Endodermal cell (in vitro differentiated cells): Measurements from ENCODE around the gene SH3GL2. TPM values are rescaled to one million over a fixed set of nuclear protein-coding genes. Genes with fewer than 3 reads are reported as not detected.
A peak's percentile ranks its signal among the peaks of the same experiment; 100 is the strongest.

Experiments
- DNase-seq: peaks from one replicate; pipeline ENCODE4 v3.0.0-alpha.2; 2017
- H3K27ac ChIP-seq: 2 replicates; pipeline ENCODE4 v1.5.1; 2013; ENCODE audit warnings: mild to moderate bottlenecking, low read depth, low read length, moderate library complexity
- H3K27me3 ChIP-seq: 2 replicates; pipeline ENCODE4 v1.6.1; 2013; ENCODE audit warnings: mild to moderate bottlenecking, low read length, moderate library complexity; ENCODE audit not compliant: insufficient read depth, control insufficient read depth, poor library complexity, severe bottlenecking
- H3K36me3 ChIP-seq: 2 replicates; pipeline ENCODE4 v1.7.0; 2013; ENCODE audit warnings: mild to moderate bottlenecking, low read length, moderate library complexity; ENCODE audit not compliant: control insufficient read depth, insufficient read depth
- H3K4me1 ChIP-seq: one replicate; pipeline ENCODE4 v1.7.0; 2013; ENCODE audit warnings: low read length; ENCODE audit not compliant: control insufficient read depth, insufficient read depth
- H3K4me3 ChIP-seq: 2 replicates; pipeline ENCODE4 v1.5.1; 2013; ENCODE audit warnings: mild to moderate bottlenecking, low read length, moderate library complexity
- H3K9ac ChIP-seq: 2 replicates; pipeline ENCODE4 v1.6.1; 2013; ENCODE audit warnings: mild to moderate bottlenecking, low read length, moderate library complexity; ENCODE audit not compliant: poor library complexity, severe bottlenecking; ENCODE audit errors: extremely low read depth
- H3K9me3 ChIP-seq: 2 replicates; pipeline ENCODE4 v1.6.1; 2013; ENCODE audit warnings: mild to moderate bottlenecking, low read length, moderate library complexity; ENCODE audit not compliant: control insufficient read depth
- H3K27ac Mint-ChIP-seq: 2 replicates; pipeline ENCODE4 v1.8.0; 2020; ENCODE audit warnings: mixed read lengths
- H3K27me3 Mint-ChIP-seq: 2 replicates; pipeline ENCODE4 v1.8.0; 2021; ENCODE audit warnings: mild to moderate bottlenecking, mixed read lengths; ENCODE audit not compliant: insufficient read depth
- H3K36me3 Mint-ChIP-seq: 2 replicates; pipeline ENCODE4 v1.8.0; 2020; ENCODE audit warnings: low read depth, mixed read lengths
- H3K4me1 Mint-ChIP-seq: 2 replicates; pipeline ENCODE4 v1.8.0; 2020; ENCODE audit warnings: mixed read lengths
- H3K4me3 Mint-ChIP-seq: 2 replicates; pipeline ENCODE4 v1.8.0; 2020; ENCODE audit warnings: mild to moderate bottlenecking, moderate library complexity, mixed read lengths
- H3K9me3 Mint-ChIP-seq: 2 replicates; pipeline ENCODE4 v1.8.0; 2020; ENCODE audit warnings: mild to moderate bottlenecking, mixed read lengths
- CTCF ChIP-seq: fragments of 200-600 bp; sonication (generic); conservative IDR thresholded peaks from 2 replicates; pipeline ENCODE4 v1.5.0; 2021; ENCODE audit warnings: antibody characterized with exemption, mild to moderate bottlenecking
- WGBS, 2 experiments: methylation state at CpG; one replicate each; pipeline versions ENCODE4 v1.1.5 to v1.1.7; 2013; ENCODE audit warnings: missing lambda C conversion rate in 2 of 2, mixed read lengths in 1 of 2; ENCODE audit not compliant: insufficient coverage in 1 of 2, insufficient read length in 1 of 2; 5-methylcytosine and 5-hydroxymethylcytosine counted together
- total RNA-seq, 2 donors: library from RNA; stranded (reverse); fragmentation: NEBNext Ultra II Directional in 1 of 2; extraction: Animal tissue kit (Norgen Biotek cat#: 25700) in 1 of 2; gene quantifications; 2 replicates in 1 of 2; 3 replicates in 1 of 2; pipeline ENCODE4 v1.2.1, GENCODE V29; 2021

Gene SH3GL2
- total RNA-seq, 2 donors from 2014 or later = 3.7 to 7.7 TPM

- no peaks in the 10 kb centered on the region for H3K9me3 ChIP-seq
- Mint-ChIP-seq H3K27ac (no peak overlapping the region), H3K27me3 (no peaks in the 10 kb centered on the region), H3K4me3 (no peak overlapping the region), H3K9me3 (peaks cover under 1% of the 10 kb centered on the region), H3K36me3 (no peaks in the 10 kb centered on the region), H3K4me1 (peaks cover 9% of the 10 kb centered on the region)
- H3K4me3 ChIP-seq = no peak overlapping the region
- H3K27me3 ChIP-seq = no peaks in the 10 kb centered on the region
- H3K27ac ChIP-seq = no peak overlapping the region
- H3K4me1 ChIP-seq = no peaks in the 10 kb centered on the region
- no peaks in the 10 kb centered on the region for H3K36me3 ChIP-seq
- H3K9ac ChIP-seq = no peak overlapping the region
- 71 to 73% methylated on average over 4 of the region's 4 CpGs for WGBS, 2 experiments
- no peak for DNase-seq
- TF ChIP-seq CTCF = peak; percentile 65
Observed at GRCh38 chr9:17837965-17838364, 259.1 kb downstream of the SH3GL2 start.

- no peak for DNase-seq
- Histone ChIP-seq H3K4me3 (no peak overlapping the region), H3K9me3 (peaks cover 11% of the 10 kb centered on the region), H3K9ac (no peak overlapping the region), H3K36me3 (no peaks in the 10 kb centered on the region), H3K27ac (no peak overlapping the region), H3K27me3 (no peaks in the 10 kb centered on the region), H3K4me1 (no peaks in the 10 kb centered on the region)
- Mint-ChIP-seq H3K27ac (no peak overlapping the region), H3K36me3 (no peaks in the 10 kb centered on the region), H3K27me3 (no peaks in the 10 kb centered on the region), H3K4me3 (no peak overlapping the region), H3K9me3 (peaks cover 17% of the 10 kb centered on the region), H3K4me1 (peaks cover 9% of the 10 kb centered on the region)
- TF ChIP-seq CTCF = no peak
- 92 to 94% methylated on average over 2 to 5 of the region's 5 CpGs for WGBS, 2 experiments
Observed at GRCh38 chr9:17839776-17840175, 260.9 kb downstream of the SH3GL2 start.

GRCh38 chr9:17843236-17843635 lies 264.4 kb downstream of the SH3GL2 start:
- no peak for TF ChIP-seq CTCF
- Mint-ChIP-seq H3K36me3 (no peaks in the 10 kb centered on the region), H3K9me3 (peaks cover 37% of the 10 kb centered on the region), H3K27me3 (peaks cover 2% of the 10 kb centered on the region), H3K4me3 (no peak overlapping the region), H3K27ac (no peak overlapping the region), H3K4me1 (peaks cover 8% of the 10 kb centered on the region)
- Histone ChIP-seq H3K27ac (no peak overlapping the region), H3K27me3 (no peaks in the 10 kb centered on the region), H3K4me3 (no peak overlapping the region), H3K9ac (no peak overlapping the region), H3K9me3 (peaks cover 19% of the 10 kb centered on the region), H3K4me1 (no peaks in the 10 kb centered on the region), H3K36me3 (no peaks in the 10 kb centered on the region)
- no peak for DNase-seq
- 93 to 100% methylated on average over 1 of the region's 1 CpG for WGBS, 2 experiments
